HG03432 (cell line): Measurements from ENCODE around the gene HDAC5.
"Not testable (repeated sequence)": the region's sequence is repeated elsewhere in the genome, so short reads cannot be mapped to it uniquely, and the experiment has no call there.

Experiments used
- ATAC-seq: cut with Tn5 transposase; IDR thresholded peaks from one replicate; pipeline ENCODE4 v1.9.1; 2021; ENCODE audit warnings: mild to moderate bottlenecking, moderate library complexity; ENCODE audit not compliant: unreplicated experiment

The HDAC5 gene

DNA sequence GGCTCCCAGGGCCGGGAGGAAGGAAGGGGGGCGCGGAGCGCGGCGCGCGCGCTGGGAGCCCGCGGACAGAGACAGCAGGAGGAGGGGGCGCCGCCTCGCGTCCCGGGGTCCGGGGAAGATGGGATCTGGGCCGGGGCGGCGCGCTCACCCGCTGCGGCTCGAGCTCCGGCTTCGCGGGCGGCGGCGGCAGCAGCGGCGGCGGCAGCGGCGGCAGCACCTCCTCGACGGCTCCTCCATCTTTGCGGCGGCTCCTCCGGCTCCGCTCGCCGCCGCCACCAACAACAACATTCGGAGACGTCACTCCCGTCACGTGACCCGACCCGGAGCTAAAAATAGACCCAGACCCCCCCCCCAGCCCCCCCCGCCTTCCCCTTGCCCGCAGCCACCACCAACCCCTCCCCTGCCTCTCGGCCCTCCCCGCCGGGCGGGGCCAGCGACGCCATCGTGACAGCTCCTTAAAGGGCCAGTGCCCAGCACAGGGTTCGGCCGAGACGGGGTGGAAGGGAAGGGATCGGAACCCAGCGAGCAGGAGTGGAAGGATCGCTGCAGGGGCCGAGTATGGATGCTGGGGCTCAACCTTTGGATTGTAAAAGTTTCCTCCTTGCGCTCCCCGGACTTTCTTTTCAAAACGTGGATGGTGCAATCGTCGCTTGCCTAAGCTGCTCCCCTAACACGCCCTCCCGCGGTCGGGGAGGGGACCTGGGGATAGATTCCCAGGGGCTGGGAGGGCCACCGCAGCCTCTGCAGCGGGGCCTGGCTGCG, at the start of gene HDAC5:
Gene HDAC5, minus strand, starts transcription at position 286 of the 762 bp plus-strand sequence. CDS start 6,126 bp downstream, outside the sequence.
- ATAC-seq = peak; percentile 83

DNA sequence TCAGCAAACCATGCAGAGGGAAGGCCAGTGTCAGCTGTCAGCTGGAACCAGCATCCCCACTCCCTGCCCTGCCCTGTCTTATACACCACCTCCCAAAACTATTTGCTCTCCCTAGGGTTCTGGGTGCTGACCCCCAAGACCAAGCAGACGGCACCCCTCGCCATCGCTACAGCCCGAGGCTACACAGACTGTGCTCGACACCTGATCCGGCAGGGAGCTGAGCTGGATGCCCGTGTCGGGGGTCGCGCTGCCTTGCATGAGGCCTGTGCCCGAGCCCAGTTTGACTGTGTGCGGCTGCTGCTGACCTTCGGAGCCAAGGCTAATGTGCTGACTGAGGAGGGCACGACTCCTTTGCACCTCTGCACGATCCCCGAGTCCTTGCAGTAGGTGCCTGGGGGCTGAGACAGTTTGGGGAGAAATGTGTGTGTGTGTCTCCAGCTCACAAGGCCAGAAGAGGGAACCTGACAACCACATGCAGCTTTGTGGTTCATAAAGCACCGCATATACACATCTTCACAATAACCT, 48.6 kb upstream of the HDAC5 start:
- no peak for ATAC-seq

GRCh38 chr17:44170499-44171201, 47.2 kb upstream of the HDAC5 start, which contains the start of gene ASB16:
ASB16 (plus strand) TSS chr17:44170704; CDS start chr17:44170790, 86 bp downstream.
- no peak for ATAC-seq

DNA sequence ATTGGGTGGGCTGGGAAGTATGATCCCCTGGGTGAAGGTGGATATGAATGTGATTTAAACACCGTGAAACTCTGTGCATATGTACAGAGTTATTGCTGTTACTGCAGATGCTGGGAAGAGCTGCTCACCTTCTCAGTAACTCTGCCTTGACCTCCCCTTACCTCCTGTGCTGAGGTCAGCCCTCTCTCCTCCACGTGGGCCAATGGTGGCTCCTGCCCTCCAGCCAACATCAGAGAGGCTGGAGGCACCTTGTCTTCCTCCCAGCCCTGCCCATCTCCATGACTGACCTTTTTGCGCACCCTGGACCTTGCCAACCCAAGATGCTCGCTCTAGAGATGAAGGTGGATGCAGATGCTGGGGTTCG, 46.7 kb upstream of the HDAC5 start:
- no peak for ATAC-seq

DNA sequence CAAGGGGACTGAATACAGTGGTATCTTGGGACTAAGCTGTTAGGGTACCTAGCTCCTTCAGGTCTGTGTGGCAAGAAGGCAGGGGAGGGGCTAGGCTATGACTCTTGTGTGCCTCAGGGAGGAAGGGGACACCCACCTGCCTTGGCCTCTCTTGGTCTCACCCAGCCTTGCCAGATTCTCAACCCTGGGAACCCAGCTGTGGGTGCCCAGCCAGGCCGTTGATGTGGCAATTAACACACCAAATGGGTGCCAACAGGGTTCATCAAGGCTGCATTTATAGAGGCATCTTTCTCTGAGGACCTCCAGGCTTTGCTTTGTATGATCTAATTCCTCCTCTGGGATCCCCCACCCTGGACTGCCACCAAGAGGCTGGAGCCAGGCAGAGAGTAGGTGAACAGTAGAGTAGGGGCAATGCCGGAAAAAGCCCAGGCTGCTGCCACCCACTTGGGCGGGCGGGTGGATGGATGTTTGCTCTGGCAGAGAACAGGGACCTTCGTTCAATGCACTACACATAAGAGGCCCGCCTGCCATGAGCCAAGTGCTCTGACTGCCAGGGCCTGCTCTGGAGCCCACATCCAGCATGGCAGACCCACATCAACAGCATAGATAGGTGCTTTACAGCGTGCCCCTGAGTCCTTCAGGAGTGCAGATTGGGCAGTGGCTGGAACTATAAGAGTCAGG, 43.9 kb upstream of the HDAC5 start:
- ATAC-seq = no peak

- no peak for ATAC-seq
Measured at GRCh38 chr17:44164476-44164875, 41.0 kb upstream of the HDAC5 start.

- no peak for ATAC-seq
Measured at GRCh38 chr17:44159519-44160210, 36.2 kb upstream of the HDAC5 start.

GRCh38 chr17:44155488-44155887, 32.0 kb upstream of the HDAC5 start:
- no peak for ATAC-seq

DNA sequence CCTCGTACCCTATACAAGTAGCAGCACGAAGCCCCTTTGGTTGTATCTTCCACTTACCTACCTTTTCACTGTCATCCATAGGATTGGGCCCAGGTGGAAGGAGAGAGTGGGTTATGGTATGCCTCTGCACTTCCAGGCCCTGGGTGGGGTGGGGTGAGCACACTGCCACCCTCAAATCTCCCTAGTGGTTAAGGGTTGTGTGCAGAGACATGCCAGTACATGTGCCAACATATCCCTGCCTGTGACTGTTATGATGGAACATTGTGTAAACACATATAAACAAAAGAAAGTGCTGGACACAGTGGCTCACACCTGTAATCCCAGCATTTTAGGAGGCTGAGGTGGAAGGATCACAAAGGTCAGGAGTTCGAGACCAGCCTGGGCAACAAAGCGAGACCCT, 29.4 kb upstream of the HDAC5 start:
- no peak for ATAC-seq

- no peak for ATAC-seq
Measured at GRCh38 chr17:44149750-44150329, 26.4 kb upstream of the HDAC5 start.

GRCh38 chr17:44149066-44149465, 25.6 kb upstream of the HDAC5 start:
- ATAC-seq = not testable (repeated sequence)

DNA sequence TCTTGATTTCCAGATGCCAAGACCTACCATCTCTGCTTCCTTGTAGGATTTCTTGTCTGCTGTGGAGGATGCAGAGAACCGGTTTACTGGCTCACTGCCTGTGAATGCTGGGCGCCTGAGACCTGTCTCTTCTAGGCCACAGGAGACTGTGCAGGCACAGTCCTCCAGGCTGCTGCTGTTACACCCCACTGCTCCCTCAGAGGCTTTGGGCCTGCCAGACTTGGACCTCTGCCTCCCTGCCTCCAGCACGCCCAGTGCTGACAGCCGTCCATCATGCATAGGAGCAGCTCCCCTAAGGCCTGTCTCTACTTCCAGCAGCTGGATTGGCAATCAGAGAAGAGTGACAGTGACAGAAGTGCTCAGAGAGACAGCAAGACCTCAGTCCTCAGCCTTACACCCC, 24.4 kb upstream of the HDAC5 start:
- no peak for ATAC-seq

DNA sequence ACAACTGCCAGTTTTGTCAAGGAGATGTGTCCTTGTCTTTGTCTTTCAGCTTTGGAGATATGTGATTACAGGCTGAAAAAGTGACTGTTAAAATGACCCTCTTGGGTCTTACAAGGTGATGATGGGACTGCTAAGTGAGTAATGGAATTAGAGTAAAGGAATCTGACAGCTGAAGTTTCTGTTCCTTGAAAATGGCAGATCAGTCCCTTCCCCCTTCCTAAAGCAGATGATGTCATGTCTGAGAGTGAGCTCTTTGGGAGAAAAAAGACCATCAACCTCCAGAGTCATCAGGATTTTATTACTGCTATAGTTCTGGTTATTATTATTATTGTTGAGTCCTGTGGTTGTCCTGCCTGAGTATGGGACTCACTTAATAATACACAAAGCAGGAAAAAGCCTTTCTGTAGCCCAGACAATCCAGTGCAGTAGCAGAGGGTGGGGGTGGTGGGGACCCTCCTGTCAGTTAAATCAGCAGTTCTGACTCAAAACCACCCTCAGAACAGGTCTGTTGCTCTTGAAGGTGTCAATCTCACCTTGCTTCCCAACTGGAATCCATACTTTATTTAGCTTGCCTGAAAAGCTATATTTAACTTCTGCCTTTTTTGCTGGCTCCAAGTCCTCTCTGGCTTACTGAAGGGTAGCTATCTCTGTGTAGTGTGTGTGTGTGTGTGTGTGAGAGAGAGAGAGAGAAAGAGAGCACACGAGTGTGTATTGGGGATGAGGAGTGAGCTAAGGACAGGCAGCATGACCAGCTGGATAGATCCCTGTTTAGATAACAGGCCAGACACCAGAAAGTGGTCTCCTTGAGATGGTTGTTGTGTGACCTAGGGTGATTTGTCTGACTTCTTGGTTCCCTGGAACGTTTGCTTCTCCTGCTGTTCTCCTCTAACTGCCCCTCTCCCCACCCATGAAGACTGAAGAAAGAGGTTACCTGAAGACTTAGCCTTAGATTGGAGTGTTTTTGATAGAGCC, 23.2 kb upstream of the HDAC5 start:
- ATAC-seq = no peak

- ATAC-seq = no peak
Measured at GRCh38 chr17:44144966-44145739, 21.7 kb upstream of the HDAC5 start.

DNA sequence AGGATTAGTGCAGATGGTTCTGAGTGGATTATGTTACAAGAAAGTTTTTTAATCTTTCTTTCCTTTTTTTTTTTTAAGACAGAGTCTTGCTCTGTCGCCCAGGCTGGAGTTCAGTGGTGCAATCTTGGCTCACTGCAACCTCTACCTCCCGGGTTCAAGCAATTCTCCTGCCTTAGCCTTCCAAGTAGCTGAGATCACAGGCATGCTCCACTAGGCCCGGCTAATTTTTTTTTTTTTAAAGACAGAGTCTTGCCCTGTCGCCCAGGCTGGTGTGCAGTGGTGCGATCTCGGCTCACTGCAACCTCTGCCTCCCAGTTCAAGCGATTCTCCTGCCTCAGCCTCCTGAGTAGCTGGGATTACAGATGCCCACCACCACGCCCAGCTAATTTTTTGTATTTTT, 20.5 kb upstream of the HDAC5 start:
- not testable (repeated sequence) for ATAC-seq

DNA sequence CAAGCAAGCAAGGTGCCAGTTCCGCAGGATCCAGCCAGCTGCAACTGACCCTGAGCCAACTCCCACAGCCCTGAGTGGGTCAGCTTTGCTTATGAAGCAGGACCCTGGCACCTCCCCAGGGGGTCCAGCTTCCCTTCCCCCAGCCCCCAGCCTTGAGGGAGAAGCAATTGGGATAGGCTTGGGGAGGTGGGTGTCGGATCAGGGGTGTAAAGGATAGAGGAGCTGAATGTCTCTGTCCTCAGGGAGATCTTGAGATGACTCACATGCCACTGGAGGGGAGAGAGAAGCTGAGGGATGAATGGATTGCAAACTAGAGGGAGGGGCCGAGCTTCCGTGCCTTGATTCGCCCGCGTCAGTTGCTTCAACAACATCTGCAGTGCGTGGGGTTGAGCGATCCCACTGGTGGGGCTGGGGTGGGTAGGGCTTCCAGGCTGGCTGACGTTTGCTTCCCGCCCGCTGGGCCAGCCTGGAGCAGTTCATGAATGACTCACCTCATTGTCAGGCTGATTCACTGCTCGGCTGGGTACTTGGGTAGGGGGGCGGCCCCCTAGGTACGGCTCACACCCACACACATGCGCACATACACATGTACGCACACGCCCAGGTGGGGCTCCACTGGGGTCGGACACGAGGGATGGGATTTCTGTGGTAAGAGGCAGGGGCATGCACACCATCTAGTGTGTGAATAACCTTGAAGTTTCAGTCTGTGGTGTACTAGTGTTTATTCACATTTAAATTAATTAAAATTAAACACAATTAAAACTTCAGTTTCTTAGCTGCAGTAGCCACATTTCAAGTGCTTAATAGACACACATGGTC, 14.7 kb upstream of the HDAC5 start:
- no peak for ATAC-seq

- no peak for ATAC-seq
Measured at GRCh38 chr17:44134752-44135568, 11.5 kb upstream of the HDAC5 start.
